ENCODE measurements around the gene TNS4.

DNA sequence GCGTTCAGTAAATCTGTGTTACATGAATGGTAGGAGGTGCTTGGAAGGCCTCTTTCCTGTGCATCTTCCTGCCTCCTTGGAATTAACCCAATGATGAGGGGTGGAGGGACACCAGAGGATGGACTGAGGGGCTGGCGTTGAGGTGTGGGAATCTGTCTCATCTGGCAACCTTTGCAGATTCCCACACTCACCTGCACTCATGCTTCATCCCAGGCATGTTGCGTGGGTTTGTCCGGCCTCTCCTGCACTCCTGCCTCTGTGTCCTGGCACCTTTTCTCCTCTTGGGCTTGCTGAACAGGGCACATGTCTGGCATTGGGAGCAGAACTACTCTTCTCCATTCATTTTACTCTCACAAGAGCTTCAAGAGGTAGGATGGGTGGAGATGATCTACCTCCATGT lies 61.3 kb downstream of the TNS4 start:
- TF ChIP-seq FOXK2 (IDR thresholded peaks at IDR 0.05) (no peak), L3MBTL2 (conservative IDR thresholded peaks at IDR 0.05) (no peak), BHLHE40 (IDR thresholded peaks at IDR 0.05; ENCODE audit: borderline replicate concordance) (no peak), ARNT (IDR thresholded peaks at IDR 0.05) (no peak), NFRKB (IDR thresholded peaks at IDR 0.05) (no peak), SP1 (IDR thresholded peaks at IDR 0.05) (no peak)
- TF ChIP-seq, protein P1, sequence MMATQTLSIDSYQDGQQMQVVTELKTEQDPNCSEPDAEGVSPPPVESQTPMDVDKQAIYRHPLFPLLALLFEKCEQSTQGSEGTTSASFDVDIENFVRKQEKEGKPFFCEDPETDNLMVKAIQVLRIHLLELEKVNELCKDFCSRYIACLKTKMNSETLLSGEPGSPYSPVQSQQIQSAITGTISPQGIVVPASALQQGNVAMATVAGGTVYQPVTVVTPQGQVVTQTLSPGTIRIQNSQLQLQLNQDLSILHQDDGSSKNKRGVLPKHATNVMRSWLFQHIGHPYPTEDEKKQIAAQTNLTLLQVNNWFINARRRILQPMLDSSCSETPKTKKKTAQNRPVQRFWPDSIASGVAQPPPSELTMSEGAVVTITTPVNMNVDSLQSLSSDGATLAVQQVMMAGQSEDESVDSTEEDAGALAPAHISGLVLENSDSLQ (IDR thresholded peaks at IDR 0.05), result no peak
